Activated B cell treated with CpG ODN at 0.5 μM for 24 hours (primary cell): ENCODE results near the gene UBA7. TPM values are rescaled to one million over a fixed set of nuclear protein-coding genes. Genes with fewer than 3 reads are reported as not detected.
"Not testable (repeated sequence)": the region's sequence is repeated elsewhere in the genome, so short reads cannot be mapped to it uniquely, and the experiment has no call there.

Experiments
- ATAC-seq: fragments of 200-7000 bp; cut with Tn5 transposase; one replicate; pipeline ENCODE4 v1.10.0; 2021; ENCODE audit warnings: low read depth, mild to moderate bottlenecking, moderate library complexity
- CTCF ChIA-PET: fragments of 350-600 bp; sonication (Branson Sonifier 250); formaldehyde crosslinking; loops from one replicate; lab custom pipeline; 2021; ENCODE audit warnings: antibody characterized with exemption; lab: Charles Lee
- POLR2A ChIA-PET: fragments of 350-600 bp; sonication (Branson Sonifier 250); formaldehyde crosslinking; loops from one replicate; lab custom pipeline; 2021; ENCODE audit warnings: antibody characterized with exemption; lab: Charles Lee
- DNase-seq: peaks from one replicate; pipeline ENCODE4 v3.0.0; 2022
- H3K27ac Mint-ChIP-seq: one replicate; pipeline ENCODE4 v1.8.0; 2020; ENCODE audit warnings: mixed read lengths
- H3K27me3 Mint-ChIP-seq: one replicate; pipeline ENCODE4 v1.8.0; 2021; ENCODE audit warnings: mixed read lengths
- H3K36me3 Mint-ChIP-seq: one replicate; pipeline ENCODE4 v1.8.0; 2021; ENCODE audit warnings: low read depth, mixed read lengths
- H3K4me1 Mint-ChIP-seq: one replicate; pipeline ENCODE4 v1.8.0; 2021; ENCODE audit warnings: mixed read lengths
- H3K4me3 Mint-ChIP-seq: one replicate; pipeline ENCODE4 v1.8.0; 2020; ENCODE audit warnings: mild to moderate bottlenecking, mixed read lengths
- H3K9me3 Mint-ChIP-seq: one replicate; pipeline ENCODE4 v1.8.0; 2020; ENCODE audit warnings: mixed read lengths
- CTCF ChIP-seq: fragments of 200-600 bp; IDR thresholded peaks from one replicate; pipeline ENCODE4 v1.8.0; 2022; ENCODE audit warnings: antibody characterized with exemption, mild to moderate bottlenecking
- intact Hi-C: fragments of 100-400 bp; cut with micrococcal nuclease; formaldehyde crosslinking; loops from one replicate; pipeline ENCODE4 v1.15.1; 2024
- total RNA-seq: library from RNA; stranded (reverse); gene quantifications from 2 replicates; pipeline ENCODE4 v1.2.3, GENCODE V29; 2022

The UBA7 gene
- total RNA-seq, 1 donor from 2014 or later, result 237 TPM

GRCh38 chr3:49785565-49786356 lies 28.0 kb downstream of the UBA7 start:
- H3K27me3 Mint-ChIP-seq, result no peaks in the 10 kb centered on the region
- DNase-seq, result no peak
- TF ChIP-seq CTCF, result no peak
- CTCF ChIA-PET, result interaction anchor here (0.9 kb wide), 1 partner anchor 53 kb away, joined by 3 read pairs; no protein-coding TSS in a partner anchor
- intact Hi-C loops, result loop anchor here (1.0 to 10.0 kb wide), 9 partner anchors 20 to 1229 kb away; partner anchors contain the start of genes AMIGO3, APEH, PFKFB4 and TRAIP
- peak; percentile 45 for ATAC-seq
- peaks cover 23% of the 10 kb centered on the region for H3K36me3 Mint-ChIP-seq
- H3K27ac Mint-ChIP-seq, result peak overlapping the region; percentile 86
- peak overlapping the region; percentile 91 for H3K4me3 Mint-ChIP-seq
- peaks cover 37% of the 10 kb centered on the region for H3K4me1 Mint-ChIP-seq
- POLR2A ChIA-PET, result interaction anchor here (0.7 to 2.8 kb wide), 17 partner anchors 8 to 316 kb away, joined by 3 to 24 read pairs (median 6); partner anchors contain the start of genes AMIGO3, DAG1, GMPPB and INKA1
- no peaks in the 10 kb centered on the region for H3K9me3 Mint-ChIP-seq

- DNase-seq, CTCF ChIA-PET, H3K27me3 Mint-ChIP-seq, H3K4me3 Mint-ChIP-seq, POLR2A ChIA-PET, ATAC-seq, H3K9me3 Mint-ChIP-seq, H3K27ac Mint-ChIP-seq: not testable (repeated sequence)
- H3K36me3 Mint-ChIP-seq, result peaks cover 46% of the 10 kb centered on the region
- intact Hi-C loops, result loop anchor here (10.0 kb wide), 1 partner anchor 53 kb away; no protein-coding TSS in a partner anchor
- peaks cover 46% of the 10 kb centered on the region for H3K4me1 Mint-ChIP-seq
Measured at GRCh38 chr3:49782277-49782676, 31.5 kb downstream of the UBA7 start.

GRCh38 chr3:49781415-49782199 lies 32.1 kb downstream of the UBA7 start:
- intact Hi-C loops, result loop anchor here (10.0 kb wide), 1 partner anchor 53 kb away; no protein-coding TSS in a partner anchor
- Mint-ChIP-seq H3K27ac (no peak overlapping the region), H3K27me3 (no peaks in the 10 kb centered on the region), H3K9me3 (no peaks in the 10 kb centered on the region), H3K4me3 (no peak overlapping the region), H3K4me1 (peaks cover 42% of the 10 kb centered on the region), H3K36me3 (peaks cover 51% of the 10 kb centered on the region)
- POLR2A ChIA-PET, result interaction anchor here (0.7 kb wide), 1 partner anchor 58 kb away, joined by 4 read pairs; the partner anchor contains the start of gene GMPPB
- DNase-seq (no peak), ATAC-seq (no peak)
- no peak for TF ChIP-seq CTCF
- CTCF ChIA-PET, result no interaction called here

GRCh38 chr3:49780975-49781365 lies 32.8 kb downstream of the UBA7 start:
- H3K27me3 Mint-ChIP-seq, H3K4me3 Mint-ChIP-seq, H3K27ac Mint-ChIP-seq, ATAC-seq, H3K9me3 Mint-ChIP-seq, DNase-seq, CTCF ChIA-PET: not testable (repeated sequence)
- intact Hi-C loops, result loop anchor here (10.0 kb wide), 1 partner anchor 54 kb away; no protein-coding TSS in a partner anchor
- H3K4me1 Mint-ChIP-seq, result peaks cover 40% of the 10 kb centered on the region
- peaks cover 51% of the 10 kb centered on the region for H3K36me3 Mint-ChIP-seq
- POLR2A ChIA-PET, result interaction anchor here (0.7 kb wide), 1 partner anchor 57 kb away, joined by 4 read pairs; the partner anchor contains the start of gene GMPPB

- no peak for TF ChIP-seq CTCF
- Mint-ChIP-seq H3K27me3 (no peaks in the 10 kb centered on the region), H3K4me1 (peaks cover 36% of the 10 kb centered on the region), H3K4me3 (no peak overlapping the region), H3K27ac (no peak overlapping the region), H3K36me3 (peaks cover 51% of the 10 kb centered on the region), H3K9me3 (no peaks in the 10 kb centered on the region)
- CTCF ChIA-PET, result no interaction called here
- POLR2A ChIA-PET, result interaction anchor here (0.5 kb wide), 1 partner anchor 74 kb away, joined by 6 read pairs; no protein-coding TSS in a partner anchor
- no peak for ATAC-seq
- no peak for DNase-seq
- intact Hi-C loops, result loop anchor here (10.0 kb wide), 1 partner anchor 54 kb away; no protein-coding TSS in a partner anchor
Measured at GRCh38 chr3:49780080-49780974, 33.4 kb downstream of the UBA7 start.
